ENCODE data around the gene ZMIZ1.
"Not testable (repeated sequence)": the region's sequence is repeated elsewhere in the genome, so short reads cannot be mapped to it uniquely, and the experiment has no call there.

Gene ZMIZ1

DNA sequence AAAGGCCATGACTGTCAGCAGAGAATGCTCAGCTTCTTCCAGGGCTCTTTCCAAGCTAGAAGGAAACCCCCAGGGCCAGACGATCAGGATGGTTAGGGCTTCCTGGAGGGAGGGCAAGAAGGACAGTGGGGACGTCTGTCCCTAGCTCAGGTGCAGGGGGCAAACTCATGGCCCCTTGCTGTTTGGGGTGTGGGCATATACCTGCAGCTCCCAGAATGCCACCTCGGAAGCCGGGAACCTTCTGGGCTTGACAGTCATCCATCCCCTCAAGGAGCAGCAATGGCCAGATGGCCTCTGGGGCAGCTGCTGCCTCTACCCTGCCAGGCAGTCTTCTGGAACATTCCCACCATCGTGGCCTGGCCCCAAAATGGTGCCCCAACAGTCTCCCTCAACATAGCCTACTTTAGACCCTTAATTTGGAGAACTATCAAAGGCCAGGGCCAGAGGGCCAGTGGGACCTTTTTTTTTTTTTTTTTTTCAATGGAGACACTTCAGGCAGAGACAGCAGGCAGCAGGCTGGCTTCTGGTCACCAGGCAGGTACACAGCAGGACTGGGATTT is 40.2 kb upstream of the ZMIZ1 start:
- no peak for DNase-seq (ENCODE audit: low read depth)
- no peak overlapping the region for H3K4me3 ChIP-seq (ENCODE audit: low read depth, low read length)
- TF ChIP-seq MYC (IDR thresholded peaks at IDR 0.05; ENCODE audit: low read depth, low read length) (no peak), POLR2A (IDR thresholded peaks at IDR 0.05; ENCODE audit: extremely low read depth, insufficient read length) (no peak)
- TF ChIP-seq, protein P1, sequence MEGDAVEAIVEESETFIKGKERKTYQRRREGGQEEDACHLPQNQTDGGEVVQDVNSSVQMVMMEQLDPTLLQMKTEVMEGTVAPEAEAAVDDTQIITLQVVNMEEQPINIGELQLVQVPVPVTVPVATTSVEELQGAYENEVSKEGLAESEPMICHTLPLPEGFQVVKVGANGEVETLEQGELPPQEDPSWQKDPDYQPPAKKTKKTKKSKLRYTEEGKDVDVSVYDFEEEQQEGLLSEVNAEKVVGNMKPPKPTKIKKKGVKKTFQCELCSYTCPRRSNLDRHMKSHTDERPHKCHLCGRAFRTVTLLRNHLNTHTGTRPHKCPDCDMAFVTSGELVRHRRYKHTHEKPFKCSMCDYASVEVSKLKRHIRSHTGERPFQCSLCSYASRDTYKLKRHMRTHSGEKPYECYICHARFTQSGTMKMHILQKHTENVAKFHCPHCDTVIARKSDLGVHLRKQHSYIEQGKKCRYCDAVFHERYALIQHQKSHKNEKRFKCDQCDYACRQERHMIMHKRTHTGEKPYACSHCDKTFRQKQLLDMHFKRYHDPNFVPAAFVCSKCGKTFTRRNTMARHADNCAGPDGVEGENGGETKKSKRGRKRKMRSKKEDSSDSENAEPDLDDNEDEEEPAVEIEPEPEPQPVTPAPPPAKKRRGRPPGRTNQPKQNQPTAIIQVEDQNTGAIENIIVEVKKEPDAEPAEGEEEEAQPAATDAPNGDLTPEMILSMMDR (IDR thresholded peaks at IDR 0.05; ENCODE audit: low read depth, low read length) = no peak
- TF ChIP-seq, protein P2, sequence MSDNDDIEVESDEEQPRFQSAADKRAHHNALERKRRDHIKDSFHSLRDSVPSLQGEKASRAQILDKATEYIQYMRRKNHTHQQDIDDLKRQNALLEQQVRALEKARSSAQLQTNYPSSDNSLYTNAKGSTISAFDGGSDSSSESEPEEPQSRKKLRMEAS (IDR thresholded peaks at IDR 0.05; ENCODE audit: low read depth, low read length) = no peak

DNA sequence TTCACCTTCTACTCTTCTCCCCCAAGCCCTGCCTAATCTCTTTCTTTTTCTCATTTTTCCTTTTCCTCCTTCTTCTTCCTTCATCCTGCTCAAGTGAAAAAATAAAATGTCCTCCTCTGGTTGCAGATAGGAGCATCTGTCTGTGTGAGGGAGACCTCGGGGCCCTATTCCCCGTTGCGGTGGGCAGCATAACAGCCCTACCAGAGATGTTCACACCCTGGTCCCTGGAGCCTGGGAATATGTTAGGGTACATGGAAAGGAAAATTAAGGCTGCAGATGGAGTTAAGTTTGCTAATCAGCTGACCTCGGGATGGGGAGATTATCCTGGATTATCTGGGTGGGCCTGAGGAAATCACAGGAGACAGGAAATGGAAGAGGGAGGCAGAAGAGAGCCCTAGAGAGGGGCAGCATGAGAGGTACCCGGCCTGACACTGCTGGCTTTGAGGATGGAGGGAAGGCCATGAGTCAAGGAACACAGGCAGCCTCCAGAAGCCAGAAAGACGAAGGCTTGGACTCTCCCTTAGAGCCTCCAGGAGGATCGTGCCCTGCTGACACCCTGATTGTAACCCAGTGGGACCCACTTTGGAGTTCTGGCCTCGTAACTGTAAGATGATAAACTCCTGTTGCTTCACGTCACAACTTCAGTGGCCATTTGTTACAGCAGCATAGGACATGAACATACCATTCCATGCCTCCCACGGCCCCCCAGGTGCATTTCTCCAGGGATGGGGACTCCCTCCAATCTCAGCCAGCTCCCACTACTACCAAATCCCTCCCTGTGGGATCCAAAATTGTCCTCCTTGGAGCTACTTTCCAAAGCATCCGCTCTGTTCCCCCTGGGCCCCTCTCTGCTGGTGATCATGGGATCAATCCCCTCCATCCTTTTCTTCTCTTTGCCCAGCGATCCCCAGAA is 39.0 kb upstream of the ZMIZ1 start:
- DNase-seq (ENCODE audit: low read depth) = no peak
- TF ChIP-seq, protein P2 (IDR thresholded peaks at IDR 0.05; ENCODE audit: low read depth, low read length) = no peak
- TF ChIP-seq MYC (IDR thresholded peaks at IDR 0.05; ENCODE audit: low read depth, low read length) = no peak
- TF ChIP-seq POLR2A (IDR thresholded peaks at IDR 0.05; ENCODE audit: extremely low read depth, insufficient read length) = no peak
- TF ChIP-seq, protein P1 (IDR thresholded peaks at IDR 0.05; ENCODE audit: low read depth, low read length) = no peak
- H3K4me3 ChIP-seq (ENCODE audit: low read depth, low read length) = no peak overlapping the region

DNA sequence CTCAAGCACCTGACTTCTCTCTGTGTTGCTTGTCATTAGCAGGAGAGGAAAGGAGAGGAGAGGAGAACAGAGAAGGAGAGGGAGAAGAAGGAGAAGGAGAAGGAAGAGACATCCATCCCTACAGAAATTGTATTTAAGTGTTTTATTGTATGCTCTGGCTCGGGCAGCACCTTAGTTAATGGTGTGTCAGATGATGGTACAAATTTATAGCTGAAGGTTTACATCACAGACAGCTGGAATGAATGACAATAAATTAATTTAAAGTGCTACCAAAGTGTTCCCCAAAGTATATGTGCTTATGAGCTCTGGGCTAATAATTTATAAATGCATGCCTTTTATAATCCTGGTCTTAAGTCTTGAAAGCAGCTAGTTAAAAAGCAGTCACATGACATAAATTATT is 38.1 kb upstream of the ZMIZ1 start:
- no peak for DNase-seq (ENCODE audit: low read depth)
- TF ChIP-seq MYC (IDR thresholded peaks at IDR 0.05; ENCODE audit: low read depth, low read length) (no peak), POLR2A (IDR thresholded peaks at IDR 0.05; ENCODE audit: extremely low read depth, insufficient read length) (no peak)
- TF ChIP-seq, protein P2 (IDR thresholded peaks at IDR 0.05; ENCODE audit: low read depth, low read length) = no peak
- TF ChIP-seq, protein P1 (IDR thresholded peaks at IDR 0.05; ENCODE audit: low read depth, low read length) = no peak
- no peak overlapping the region for H3K4me3 ChIP-seq (ENCODE audit: low read depth, low read length)

DNA sequence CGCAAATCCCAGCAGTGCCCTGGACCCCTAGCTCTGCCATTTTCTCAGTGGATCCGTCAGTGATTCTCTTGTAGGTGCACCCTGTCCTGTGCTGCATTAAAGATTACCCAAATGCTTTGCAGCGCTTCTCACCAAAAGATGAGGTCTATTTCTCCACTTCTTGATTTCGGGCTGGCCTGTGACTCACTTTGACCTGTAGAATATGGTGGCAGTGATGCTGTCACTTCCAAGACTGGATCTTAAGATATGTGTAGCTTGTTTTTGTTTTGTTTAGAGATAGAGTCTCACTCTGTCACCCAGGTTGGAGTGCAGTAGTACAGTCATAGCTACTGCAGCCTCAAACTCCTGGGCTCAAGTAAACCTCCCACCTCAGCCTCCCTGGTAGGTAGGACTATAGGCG is 37.0 kb upstream of the ZMIZ1 start:
- TF ChIP-seq POLR2A (IDR thresholded peaks at IDR 0.05; ENCODE audit: extremely low read depth, insufficient read length) (no peak), MYC (IDR thresholded peaks at IDR 0.05; ENCODE audit: low read depth, low read length) (no peak)
- TF ChIP-seq, protein P2 (IDR thresholded peaks at IDR 0.05; ENCODE audit: low read depth, low read length) = no peak
- TF ChIP-seq, protein P1 (IDR thresholded peaks at IDR 0.05; ENCODE audit: low read depth, low read length) = no peak
- no peak for DNase-seq (ENCODE audit: low read depth)
- no peak overlapping the region for H3K4me3 ChIP-seq (ENCODE audit: low read depth, low read length)

DNA sequence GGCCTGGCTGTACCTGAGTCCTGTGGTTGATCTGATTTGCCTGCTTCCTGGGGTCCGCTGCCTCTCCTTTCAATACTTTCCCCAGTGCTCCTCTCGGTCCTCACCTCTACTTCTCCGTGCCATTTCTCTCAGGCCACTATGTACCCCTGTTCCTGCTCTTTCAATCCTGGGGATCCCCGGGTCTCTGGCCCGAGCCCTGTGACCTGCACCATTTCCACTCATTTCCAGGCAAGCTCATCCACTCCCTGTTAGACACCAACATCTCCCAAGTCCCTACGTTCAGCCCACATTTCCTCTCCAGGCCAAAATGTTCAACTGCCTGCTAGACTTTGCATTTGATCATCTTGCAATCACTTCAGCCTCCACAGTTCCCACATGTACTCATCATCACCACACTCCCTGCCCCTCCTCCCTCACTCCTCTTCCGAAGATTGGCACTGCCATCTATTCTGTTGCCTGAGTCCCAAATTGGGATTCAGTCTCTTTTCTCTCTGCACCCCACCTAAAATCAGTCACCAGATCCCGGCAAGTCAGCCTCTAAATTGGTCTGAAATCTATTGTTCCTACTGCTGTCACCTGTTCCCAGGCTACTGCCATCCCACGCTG is 34.4 kb upstream of the ZMIZ1 start:
- TF ChIP-seq, protein P1 (IDR thresholded peaks at IDR 0.05; ENCODE audit: low read depth, low read length) = no peak
- TF ChIP-seq, protein P2 (IDR thresholded peaks at IDR 0.05; ENCODE audit: low read depth, low read length) = no peak
- no peak for TF ChIP-seq MYC (IDR thresholded peaks at IDR 0.05; ENCODE audit: low read depth, low read length)
- no peak for TF ChIP-seq POLR2A (IDR thresholded peaks at IDR 0.05; ENCODE audit: extremely low read depth, insufficient read length)
- no peak overlapping the region for H3K4me3 ChIP-seq (ENCODE audit: low read depth, low read length)
- no peak for DNase-seq (ENCODE audit: low read depth)

DNA sequence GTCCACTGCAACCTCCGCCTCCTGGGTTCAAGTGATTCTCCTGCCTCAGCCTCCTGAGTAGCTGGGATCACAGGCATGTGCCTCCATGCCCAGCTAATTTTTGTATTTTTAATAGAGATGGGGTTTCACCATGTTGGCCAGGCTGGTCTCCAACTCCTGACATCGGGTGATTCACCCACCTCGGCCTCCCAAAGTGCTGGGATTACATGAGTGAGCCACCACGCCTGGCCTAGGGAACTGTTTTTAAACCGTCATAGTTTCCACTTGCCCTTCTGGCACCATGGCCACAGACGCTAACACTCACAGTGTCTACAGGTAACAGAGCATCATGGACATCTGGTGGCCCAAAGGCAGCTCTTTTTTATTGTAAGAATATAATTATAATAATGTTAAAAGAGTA is 32.4 kb upstream of the ZMIZ1 start:
- not testable (repeated sequence) for DNase-seq (ENCODE audit: low read depth); H3K4me3 ChIP-seq (ENCODE audit: low read depth, low read length)

Data from NB4 (cell line).